GM12878 (cell line): ENCODE data around the gene SUOX. TPM values are rescaled to one million over a fixed set of nuclear protein-coding genes. Genes with fewer than 3 reads are reported as not detected.
A peak's percentile ranks its signal among the peaks of the same experiment; 100 is the strongest.

Source experiments
- ASH2L ChIP-seq: fragments of 300-600, 200-600 bp; sonication (generic); IDR thresholded peaks from 2 replicates; pipeline ENCODE4 v1.6.1; 2017; ENCODE audit warnings: low read depth, mild to moderate bottlenecking, borderline replicate concordance
- ATF3 ChIP-seq: IDR thresholded peaks from 2 replicates; pipeline ENCODE4 v1.6.1; 2011; ENCODE audit warnings: low read depth, mild to moderate bottlenecking, low read length, moderate library complexity, borderline replicate concordance; ENCODE audit errors: extremely low read depth
- CTCF ChIP-seq, 3 experiments: IDR thresholded peaks in 2 of 3; conservative IDR thresholded peaks in 1 of 3; 2 replicates each; pipeline ENCODE4 v1.5.1; 2011; ENCODE audit warnings: low read depth in 3 of 3, low read length in 3 of 3, mild to moderate bottlenecking in 3 of 3, control low read depth in 2 of 3, moderate library complexity in 2 of 3, inconsistent platforms in 1 of 3, mixed read lengths in 1 of 3; ENCODE audit not compliant: control insufficient read depth in 2 of 3, insufficient read depth in 1 of 3; ENCODE audit errors: extremely low read depth in 1 of 3
- ESRRA ChIP-seq: IDR thresholded peaks from 2 replicates; pipeline ENCODE4 v1.6.1; 2012; ENCODE audit warnings: mild to moderate bottlenecking, low read length, improper control_type of control experiment
- MYC ChIP-seq: IDR thresholded peaks from 2 replicates; pipeline ENCODE4 v1.6.1; 2011; ENCODE audit warnings: mild to moderate bottlenecking, low read length, moderate library complexity, inconsistent platforms; ENCODE audit not compliant: insufficient read depth, insufficient replicate concordance, insufficient read length, severe bottlenecking
- NFYB ChIP-seq: IDR thresholded peaks from 2 replicates; pipeline ENCODE4 v1.6.1; 2011; ENCODE audit warnings: low read depth, mild to moderate bottlenecking, low read length, improper control_type of control experiment, moderate library complexity; ENCODE audit not compliant: insufficient read depth
- POU2F2 ChIP-seq: IDR thresholded peaks from 3 replicates; pipeline ENCODE4 v1.6.1; 2011; ENCODE audit warnings: low read depth, mild to moderate bottlenecking, low read length, borderline replicate concordance
- RAD51 ChIP-seq: fragments of 450-650 bp; IDR thresholded peaks from 2 replicates; pipeline ENCODE4 v1.6.1; 2016; ENCODE audit warnings: moderate library complexity, mild to moderate bottlenecking, inconsistent platforms
- RCOR1 ChIP-seq: conservative IDR thresholded peaks from 2 replicates; pipeline ENCODE4 v1.6.1; 2012; ENCODE audit warnings: low read depth, low read length, improper control_type of control experiment
- RUNX3 ChIP-seq: IDR thresholded peaks from 2 replicates; pipeline ENCODE4 v1.6.1; 2012; ENCODE audit warnings: low read length, inconsistent platforms
- SMAD1 ChIP-seq: fragments of 450-650 bp; IDR thresholded peaks from 2 replicates; pipeline ENCODE4 v1.6.1; 2018; ENCODE audit warnings: mild to moderate bottlenecking, low read depth; ENCODE audit not compliant: partially characterized antibody
- STAT1 ChIP-seq: fragments of 450-650 bp; conservative IDR thresholded peaks from 2 replicates; pipeline ENCODE4 v1.6.1; 2014; ENCODE audit warnings: antibody characterized with exemption, mild to moderate bottlenecking
- STAT3 ChIP-seq: IDR thresholded peaks from 2 replicates; pipeline ENCODE4 v1.6.1; 2011; ENCODE audit warnings: low read depth, low read length, improper control_type of control experiment
- TBL1XR1 ChIP-seq: IDR thresholded peaks from 2 replicates; pipeline ENCODE4 v1.6.1; 2012; ENCODE audit warnings: low read depth, low read length, improper control_type of control experiment
- TCF3 ChIP-seq: IDR thresholded peaks from 2 replicates; pipeline ENCODE4 v1.6.1; 2012; ENCODE audit warnings: low read depth, mild to moderate bottlenecking, low read length, borderline replicate concordance; ENCODE audit not compliant: insufficient read depth
- USF2 ChIP-seq: IDR thresholded peaks from 2 replicates; pipeline ENCODE4 v1.6.1; 2011; ENCODE audit warnings: low read depth, low read length, improper control_type of control experiment, borderline replicate concordance
- ZBTB33 ChIP-seq: fragments of 450-650 bp; IDR thresholded peaks from 2 replicates; pipeline ENCODE4 v1.6.1; 2017; ENCODE audit warnings: mild to moderate bottlenecking
- ZBTB40 ChIP-seq: fragments of 450-650 bp; IDR thresholded peaks from 2 replicates; pipeline ENCODE4 v1.6.1; 2016; ENCODE audit warnings: mild to moderate bottlenecking, moderate library complexity, borderline replicate concordance
- ZNF207 ChIP-seq: fragments of 450-650 bp; IDR thresholded peaks from 2 replicates; pipeline ENCODE4 v1.6.1; 2014; ENCODE audit warnings: antibody characterized with exemption, mild to moderate bottlenecking, borderline replicate concordance
- polyA plus RNA-seq, 11 experiments: library from polyadenylated mRNA; depleted of rRNA in 4 of 11; unstranded in 6 of 11; stranded (reverse) in 5 of 11; fragments of >200 nt; fragmentation: Nextera tagmentation in 4 of 11; fragmentation: Illumina TruSeq in 1 of 11; extraction: Ambion mirVana in 4 of 11; extraction: Trizol in 1 of 11; gene quantifications; 1 replicate in 1 of 11; 2 replicates in 10 of 11; pipeline versions ENCODE4 v1.2.1 to v1.2.3, GENCODE V29; 2011 to 2016; ENCODE audit warnings: inconsistent platforms in 2 of 11, missing spikeins in 2 of 11, low read depth in 1 of 11
- total RNA-seq, 4 experiments: library from RNA; depleted of rRNA in 3 of 4; stranded (reverse); fragments of >200 nt in 3 of 4; fragmentation: Illumina TruSeq in 1 of 4; extraction: Trizol in 1 of 4; gene quantifications; 2 replicates each; pipeline versions ENCODE4 v1.2.1 to v1.2.3, GENCODE V29; 2013 to 2021

Gene SUOX
- total and polyA plus RNA-seq, 10 of the 15 experiments (the other 5 are each of a cell fraction or from before 2014, with no cell fraction given) = 5.1 to 18.8 (median 13.4) TPM

GRCh38 chr12:55973599-55974307 is 23.3 kb upstream of the SUOX start, which contains the start of gene RAB5B (continued):
- TF ChIP-seq STAT1 = no peak
- no peak for TF ChIP-seq STAT3
- no peak for TF ChIP-seq ATF3
- TF ChIP-seq TBL1XR1 = no peak
- TF ChIP-seq RAD51 = peak; percentile 75
- no peak for TF ChIP-seq RCOR1
- TF ChIP-seq CTCF (IDR thresholded peaks at IDR 0.05 in 2 of 3, conservative IDR thresholded peaks at IDR 0.05 in 1 of 3; ENCODE audit: control insufficient read depth in 2 of 3, extremely low read depth in 1 of 3, insufficient read depth in 1 of 3, low read depth in 3 of 3, low read length in 3 of 3) = no peak
- no peak for TF ChIP-seq ASH2L
- peak; percentile 94 for TF ChIP-seq NFYB
- TF ChIP-seq ZBTB40 = peak; percentile 76; the same call in 1 of the 2 replicates
- TF ChIP-seq TCF3 = peak; percentile 67; the same call in 1 of the 2 replicates
- TF ChIP-seq SMAD1 = peak; percentile 46
- no peak for TF ChIP-seq MYC
- TF ChIP-seq ZNF207 = no peak
- TF ChIP-seq RUNX3 = no peak; the same call in 1 of the 2 replicates
- TF ChIP-seq USF2 = no peak; the same call in 1 of the 2 replicates
- TF ChIP-seq POU2F2 = peak; percentile 31; the same call in 1 of the 3 replicates
- TF ChIP-seq ESRRA = no peak
- TF ChIP-seq ZBTB33 = no peak; the same call in 1 of the 2 replicates
